HepG2 (cell line): ENCODE data around the gene TAT. TPM values are rescaled to one million over a fixed set of nuclear protein-coding genes. Genes with fewer than 3 reads are reported as not detected.

ENCODE experiments used
- ARHGAP35 ChIP-seq: sonication (generic); formaldehyde crosslinking; IDR thresholded peaks from 2 replicates; pipeline ENCODE4 v1.9.0; 2022; ENCODE audit warnings: mild to moderate bottlenecking, inconsistent platforms, moderate library complexity, missing genetic modification reagents, borderline replicate concordance
- ESRRA ChIP-seq: sonication (generic); formaldehyde crosslinking; IDR thresholded peaks from 2 replicates; pipeline ENCODE4 v1.5.1; 2020; ENCODE audit warnings: mild to moderate bottlenecking, low read depth, missing genetic modification reagents
- GABPA ChIP-seq, 2 experiments: IDR thresholded peaks; 2 replicates each; pipeline ENCODE4 v1.6.1; 2011 to 2016; ENCODE audit warnings: low read depth in 2 of 2, low read length in 1 of 2, missing biosample characterization in 1 of 2, missing genetic modification characterization in 1 of 2
- GPN1 ChIP-seq: sonication (generic); formaldehyde crosslinking; IDR thresholded peaks from 2 replicates; pipeline ENCODE4 v1.5.1; 2020; ENCODE audit warnings: missing genetic modification reagents, borderline replicate concordance
- HDAC6 ChIP-seq: fragments of 200-600 bp; sonication (generic); IDR thresholded peaks from 2 replicates; pipeline ENCODE4 v1.7.0; 2017; ENCODE audit warnings: mild to moderate bottlenecking, antibody characterized with exemption, low read length, low read depth
- ISX ChIP-seq: sonication (generic); formaldehyde crosslinking; conservative IDR thresholded peaks from 2 replicates; pipeline ENCODE4 v1.5.0; 2020; ENCODE audit warnings: missing genetic modification reagents
- KLF16 ChIP-seq, 2 experiments: sonication (generic) in 1 of 2; formaldehyde crosslinking in 1 of 2; IDR thresholded peaks; 2 replicates each; pipeline versions ENCODE4 v1.6.1 to v1.8.0; 2016 to 2023; ENCODE audit warnings: missing genetic modification reagents in 2 of 2, missing compliant biosample characterization in 1 of 2
- MATR3 ChIP-seq: sonication (generic); formaldehyde crosslinking; IDR thresholded peaks from 2 replicates; pipeline ENCODE4 v1.4.0; 2020; ENCODE audit warnings: missing genetic modification reagents
- NFKB2 ChIP-seq: sonication (generic); formaldehyde crosslinking; IDR thresholded peaks from 2 replicates; pipeline ENCODE4 v1.4.0; 2020; ENCODE audit warnings: missing genetic modification reagents, borderline replicate concordance
- SOX5 ChIP-seq: IDR thresholded peaks from 2 replicates; pipeline ENCODE4 v1.6.1; 2016; ENCODE audit warnings: borderline replicate concordance
- TERF1 ChIP-seq: sonication (generic); formaldehyde crosslinking; IDR thresholded peaks from 2 replicates; pipeline ENCODE4 v1.8.0; 2022; ENCODE audit warnings: mild to moderate bottlenecking, missing genetic modification reagents, moderate library complexity
- TFDP1 ChIP-seq: IDR thresholded peaks from 2 replicates; pipeline ENCODE4 v1.6.1; 2016; ENCODE audit warnings: missing compliant biosample characterization, missing genetic modification reagents, borderline replicate concordance
- THAP8 ChIP-seq: sonication (generic); formaldehyde crosslinking; IDR thresholded peaks from 2 replicates; pipeline ENCODE4 v1.5.1; 2020; ENCODE audit warnings: missing genetic modification reagents, mild to moderate bottlenecking, borderline replicate concordance
- THAP9 ChIP-seq: sonication (generic); formaldehyde crosslinking; IDR thresholded peaks from 2 replicates; pipeline ENCODE4; 2020; ENCODE audit warnings: missing genetic modification reagents, mild to moderate bottlenecking, borderline replicate concordance
- TMF1 ChIP-seq: sonication (generic); formaldehyde crosslinking; IDR thresholded peaks from 2 replicates; pipeline ENCODE4 v1.8.1; 2022; ENCODE audit warnings: low read depth, missing genetic modification reagents
- ZBTB1 ChIP-seq: sonication (generic); formaldehyde crosslinking; IDR thresholded peaks from 2 replicates; pipeline ENCODE4 v1.4.0; 2020; ENCODE audit warnings: missing genetic modification reagents, borderline replicate concordance
- ZFYVE20 ChIP-seq: sonication (generic); formaldehyde crosslinking; IDR thresholded peaks from 2 replicates; pipeline ENCODE4 v1.8.0; 2023; ENCODE audit warnings: low read depth, mild to moderate bottlenecking, moderate library complexity, missing genetic modification reagents, borderline replicate concordance
- ZNF280D ChIP-seq: sonication (generic); formaldehyde crosslinking; IDR thresholded peaks from 2 replicates; pipeline ENCODE4 v1.5.1; 2020; ENCODE audit warnings: mild to moderate bottlenecking, missing genetic modification reagents
- ZNF335 ChIP-seq: sonication (generic); formaldehyde crosslinking; IDR thresholded peaks from 2 replicates; pipeline ENCODE4 v1.4.0; 2020; ENCODE audit warnings: missing genetic modification reagents
- ZNF44 ChIP-seq: sonication (generic); formaldehyde crosslinking; IDR thresholded peaks from 2 replicates; pipeline ENCODE4 v1.5.1; 2020; ENCODE audit warnings: mild to moderate bottlenecking, missing genetic modification reagents
- polyA plus RNA-seq, 8 experiments: library from polyadenylated mRNA; depleted of rRNA in 3 of 8; stranded (reverse) in 7 of 8; unstranded in 1 of 8; fragments of >200 nt; fragmentation: Illumina TruSeq in 4 of 8; extraction: Trizol in 4 of 8; gene quantifications; 2 replicates each; pipeline versions ENCODE4 v1.2.1 to v1.2.3, GENCODE V29; 2011 to 2016; ENCODE audit warnings: low read depth in 4 of 8, missing spikeins in 1 of 8, mixed read lengths in 1 of 8; ENCODE audit not compliant: insufficient read depth in 1 of 8
- total RNA-seq, 5 experiments: library from RNA; depleted of rRNA; stranded (reverse); fragments of >200 nt; fragmentation: Illumina TruSeq; extraction: Trizol; gene quantifications; 2 replicates each; pipeline ENCODE4 v1.2.3, GENCODE V29; 2016; ENCODE audit warnings: low read depth in 1 of 5

TAT gene
- total and polyA plus RNA-seq, 2 of the 13 experiments (the other 11 are each of a cell fraction or from before 2014, with no cell fraction given) = 1.6 to 5.8 TPM

GRCh38 chr16:71557954-71558582 lies 18.8 kb downstream of the TAT start (continued):
- no peak for TF ChIP-seq ISX (CRISPR knock-in tag)
- 0 out of 4 replicates have a peak, but pooled peaks of 1 of the 2 experiments have one; percentile 26 for TF ChIP-seq KLF16 (CRISPR knock-in tag; IDR thresholded peaks at IDR 0.05)
- TF ChIP-seq ZBTB1 (CRISPR knock-in tag) = no peak
- TF ChIP-seq TERF1 (CRISPR knock-in tag) = no peak
- TF ChIP-seq GPN1 = no peak
- TF ChIP-seq NFKB2 = no peak
- peak; percentile 17; the same call in 1 of the 2 replicates for TF ChIP-seq SOX5
- no peak for TF ChIP-seq THAP9 (CRISPR knock-in tag)
- TF ChIP-seq MATR3 (CRISPR knock-in tag) = no peak
- TF ChIP-seq THAP8 = no peak
- no peak for TF ChIP-seq TMF1 (CRISPR knock-in tag)
- TF ChIP-seq ARHGAP35 (CRISPR knock-in tag) = no peak
- no peak for TF ChIP-seq HDAC6
- TF ChIP-seq TFDP1 = no peak
- TF ChIP-seq ZNF280D = 0 out of 2 replicates have a peak, but pooled peaks have one; percentile 33
- no peak for TF ChIP-seq GABPA (IDR thresholded peaks at IDR 0.05; ENCODE audit: low read depth, low read length)
- no peak; the same call in 1 of the 2 replicates for TF ChIP-seq GABPA (CRISPR knock-in tag; IDR thresholded peaks at IDR 0.05; ENCODE audit: low read depth)
- no peak for TF ChIP-seq ZNF335 (CRISPR knock-in tag)
- 0 out of 2 replicates have a peak, but pooled peaks have one; percentile 30 for TF ChIP-seq ESRRA (CRISPR knock-in tag)
- no peak for TF ChIP-seq ZFYVE20 (CRISPR knock-in tag)
- no peak for TF ChIP-seq ZNF44 (CRISPR knock-in tag)
